Measurements from ENCODE around the gene RDM1.
"Not testable (repeated sequence)": the region's sequence is repeated elsewhere in the genome, so short reads cannot be mapped to it uniquely, and the experiment has no call there.

The RDM1 gene

DNA sequence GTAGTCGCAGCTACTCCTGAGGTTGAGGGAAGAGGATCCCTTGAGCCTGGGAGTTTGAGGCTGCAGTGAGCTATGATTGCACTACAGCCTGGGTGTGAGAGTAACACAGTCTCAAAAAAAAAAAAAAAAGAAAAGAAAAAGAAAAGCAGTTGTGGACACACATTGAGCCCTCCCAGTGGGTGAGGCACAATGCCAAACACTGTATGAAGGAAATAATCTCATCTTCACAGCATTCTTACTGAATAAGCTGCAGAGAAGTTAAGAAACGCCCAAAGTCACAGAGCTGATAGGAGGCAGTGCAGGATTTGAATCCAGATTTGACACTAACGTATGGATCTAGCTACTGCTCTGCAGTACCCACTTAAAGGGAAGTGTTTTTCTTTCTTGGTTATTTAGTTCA, 18.8 kb upstream of the RDM1 start:
- Histone ChIP-seq H3K9me3 (ENCODE audit: low read length) (no peaks in the 10 kb centered on the region), H2AFZ (ENCODE audit: low read depth, low read length) (no peak overlapping the region)

DNA sequence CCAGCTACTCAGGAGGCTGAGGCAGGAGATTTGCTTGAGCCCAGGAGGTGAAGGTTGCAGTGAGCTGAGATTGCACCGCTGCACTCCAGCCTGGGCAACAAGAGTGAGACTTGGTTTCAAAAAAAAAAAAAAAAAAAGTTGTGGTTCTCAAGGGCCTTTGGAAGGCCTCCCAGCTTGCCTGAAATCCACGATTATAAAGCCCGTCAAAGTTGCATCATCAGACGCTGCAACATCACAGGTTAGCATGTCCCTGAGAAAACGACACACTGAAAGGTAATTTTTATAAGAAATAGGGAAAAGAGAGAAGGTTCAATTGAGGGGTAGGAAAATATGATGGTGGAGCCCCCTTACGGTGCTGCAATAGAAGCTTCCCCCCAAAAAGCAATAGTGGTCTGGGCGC, 17.5 kb upstream of the RDM1 start:
- H3K36me3 ChIP-seq (ENCODE audit: insufficient read depth, low read length) = no peaks in the 10 kb centered on the region
- H2AFZ ChIP-seq (ENCODE audit: low read depth, low read length) = no peak overlapping the region
- no peaks in the 10 kb centered on the region for H3K27me3 ChIP-seq (ENCODE audit: insufficient read depth, low read length)
- no peaks in the 10 kb centered on the region for H3K9me3 ChIP-seq (ENCODE audit: low read length)
- no peak overlapping the region for H3K4me3 ChIP-seq (ENCODE audit: low read length)
- H3K4me1 ChIP-seq (ENCODE audit: insufficient read depth, low read length) = no peaks in the 10 kb centered on the region

More for the DNA sequence above, 18.8 kb upstream of the RDM1 start:
- no peaks in the 10 kb centered on the region for H3K36me3 ChIP-seq (ENCODE audit: insufficient read depth, low read length)
- H3K4me3 ChIP-seq (ENCODE audit: low read length) = no peak overlapping the region
- no peaks in the 10 kb centered on the region for H3K27me3 ChIP-seq (ENCODE audit: insufficient read depth, low read length)
- H3K4me1 ChIP-seq (ENCODE audit: insufficient read depth, low read length) = no peaks in the 10 kb centered on the region

- H2AFZ ChIP-seq (ENCODE audit: low read depth, low read length) = no peak overlapping the region
Observed at GRCh38 chr17:35947156-35947585, 16.6 kb upstream of the RDM1 start.

DNA sequence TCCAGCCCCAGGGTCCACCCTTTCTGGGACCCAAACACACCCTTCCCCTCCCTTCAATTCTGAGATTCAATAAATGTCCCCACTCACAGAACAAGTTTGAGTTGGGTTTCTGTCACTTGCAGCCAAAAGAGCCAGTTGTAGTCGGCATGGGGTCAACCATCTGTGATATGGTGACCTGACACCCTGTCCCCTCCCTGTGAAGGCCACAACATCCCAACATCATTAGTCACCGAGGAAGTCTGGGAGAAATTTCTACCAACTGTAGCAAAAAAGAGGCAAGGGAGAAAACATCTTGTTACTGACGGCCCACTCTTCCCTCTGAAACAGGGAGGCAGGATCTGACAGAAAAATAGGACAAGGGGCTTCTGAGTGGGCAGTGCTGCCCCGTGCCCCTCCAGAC, 13.6 kb upstream of the RDM1 start:
- Histone ChIP-seq H2AFZ (ENCODE audit: low read depth, low read length) (no peak overlapping the region), H3K4me3 (ENCODE audit: low read length) (no peak overlapping the region), H3K4me1 (ENCODE audit: insufficient read depth, low read length) (no peaks in the 10 kb centered on the region), H3K9me3 (ENCODE audit: low read length) (no peaks in the 10 kb centered on the region), H3K27me3 (ENCODE audit: insufficient read depth, low read length) (peaks cover 4% of the 10 kb centered on the region), H3K36me3 (ENCODE audit: insufficient read depth, low read length) (no peaks in the 10 kb centered on the region)

More at GRCh38 chr17:35947156-35947585, 16.6 kb upstream of the RDM1 start:
- no peaks in the 10 kb centered on the region for H3K36me3 ChIP-seq (ENCODE audit: insufficient read depth, low read length)
- no peaks in the 10 kb centered on the region for H3K9me3 ChIP-seq (ENCODE audit: low read length)
- no peaks in the 10 kb centered on the region for H3K4me1 ChIP-seq (ENCODE audit: insufficient read depth, low read length)
- no peak overlapping the region for H3K4me3 ChIP-seq (ENCODE audit: low read length)
- peaks cover under 1% of the 10 kb centered on the region for H3K27me3 ChIP-seq (ENCODE audit: insufficient read depth, low read length)

DNA sequence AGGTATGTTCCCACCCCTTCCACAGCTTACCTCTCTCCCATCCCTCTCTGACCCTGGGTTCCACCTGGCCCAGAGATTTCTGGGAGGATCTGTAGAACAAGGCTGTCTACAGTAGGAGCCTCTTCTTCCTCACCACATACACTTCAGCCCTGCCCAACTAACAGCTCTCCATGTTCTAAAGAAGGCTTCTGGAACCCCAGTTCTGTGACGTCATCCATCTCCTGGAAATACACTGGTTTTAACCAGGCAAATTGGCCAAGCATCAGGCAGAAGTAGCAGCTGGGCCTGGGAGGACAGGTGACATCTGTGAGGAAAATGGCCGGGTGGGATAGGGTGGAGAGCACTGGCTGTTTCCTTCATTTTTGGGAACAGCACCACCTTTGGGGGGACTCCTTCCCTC, 13.0 kb upstream of the RDM1 start, which contains the start of gene LYZL6:
TSS of gene LYZL6 (minus strand) at position 177 of the 400 bp plus-strand sequence. CDS start 4,357 bp downstream, outside the sequence.
- H3K9me3 ChIP-seq (ENCODE audit: low read length) = no peaks in the 10 kb centered on the region
- H3K27me3 ChIP-seq (ENCODE audit: insufficient read depth, low read length) = peaks cover 4% of the 10 kb centered on the region
- no peak within 1 kb of the TSS for H3K4me3 ChIP-seq (ENCODE audit: low read length)
- H3K4me1 ChIP-seq (ENCODE audit: insufficient read depth, low read length) = no peaks in the 10 kb centered on the region
- H3K36me3 ChIP-seq (ENCODE audit: insufficient read depth, low read length) = no peaks in the 10 kb centered on the region
- no peak within 1 kb of the TSS for H2AFZ ChIP-seq (ENCODE audit: low read depth, low read length)

- Histone ChIP-seq H2AFZ (ENCODE audit: low read depth, low read length) (no peak overlapping the region), H3K36me3 (ENCODE audit: insufficient read depth, low read length) (no peaks in the 10 kb centered on the region), H3K4me1 (ENCODE audit: insufficient read depth, low read length) (no peaks in the 10 kb centered on the region), H3K27me3 (ENCODE audit: insufficient read depth, low read length) (peaks cover 4% of the 10 kb centered on the region), H3K9me3 (ENCODE audit: low read length) (no peaks in the 10 kb centered on the region), H3K4me3 (ENCODE audit: low read length) (no peak overlapping the region)
Observed at GRCh38 chr17:35942588-35943186, 12.1 kb upstream of the RDM1 start.

- not testable (repeated sequence) for H3K4me1 ChIP-seq (ENCODE audit: insufficient read depth, low read length); H3K4me3 ChIP-seq (ENCODE audit: low read length); H3K27me3 ChIP-seq (ENCODE audit: insufficient read depth, low read length); H2AFZ ChIP-seq (ENCODE audit: low read depth, low read length); H3K36me3 ChIP-seq (ENCODE audit: insufficient read depth, low read length); H3K9me3 ChIP-seq (ENCODE audit: low read length)
Observed at GRCh38 chr17:35938492-35938891, 7.9 kb upstream of the RDM1 start.

DNA sequence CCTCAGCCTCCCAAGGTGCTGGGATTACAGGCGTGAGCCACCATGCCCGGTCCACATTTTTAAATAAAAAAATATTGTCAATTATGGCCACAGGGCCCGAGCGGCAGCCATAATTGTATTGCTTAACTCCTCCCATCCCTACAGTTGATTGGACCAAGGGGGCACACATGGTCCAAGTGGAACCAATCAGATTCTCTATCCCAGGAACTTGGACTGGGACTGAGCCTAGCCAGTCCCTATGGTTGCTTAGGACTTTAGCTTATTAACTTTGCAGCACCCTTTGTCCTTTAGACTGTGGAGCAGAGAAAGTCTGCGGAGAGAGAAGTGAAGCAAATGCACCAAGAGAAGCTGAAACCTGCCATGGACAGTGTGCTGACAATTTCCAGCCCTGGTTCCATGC, 5.5 kb upstream of the RDM1 start:
- no peaks in the 10 kb centered on the region for H3K9me3 ChIP-seq (ENCODE audit: low read length)
- H3K4me3 ChIP-seq (ENCODE audit: low read length) = no peak overlapping the region
- no peak overlapping the region for H2AFZ ChIP-seq (ENCODE audit: low read depth, low read length)
- no peaks in the 10 kb centered on the region for H3K27me3 ChIP-seq (ENCODE audit: insufficient read depth, low read length)
- H3K4me1 ChIP-seq (ENCODE audit: insufficient read depth, low read length) = peaks cover 2% of the 10 kb centered on the region
- H3K36me3 ChIP-seq (ENCODE audit: insufficient read depth, low read length) = no peaks in the 10 kb centered on the region

- H3K4me3 ChIP-seq (ENCODE audit: low read length) = no peak overlapping the region
Observed at GRCh38 chr17:35934760-35935159, 4.2 kb upstream of the RDM1 start.

GRCh38 chr17:35932586-35932985, 2.0 kb upstream of the RDM1 start:
- Histone ChIP-seq H3K27me3 (ENCODE audit: insufficient read depth, low read length) (no peaks in the 10 kb centered on the region), H2AFZ (ENCODE audit: low read depth, low read length) (no peak overlapping the region), H3K4me3 (ENCODE audit: low read length) (no peak overlapping the region), H3K4me1 (ENCODE audit: insufficient read depth, low read length) (peaks cover 15% of the 10 kb centered on the region), H3K9me3 (ENCODE audit: low read length) (no peaks in the 10 kb centered on the region), H3K36me3 (ENCODE audit: insufficient read depth, low read length) (no peaks in the 10 kb centered on the region)

More at GRCh38 chr17:35934760-35935159, 4.2 kb upstream of the RDM1 start:
- Histone ChIP-seq H3K27me3 (ENCODE audit: insufficient read depth, low read length) (no peaks in the 10 kb centered on the region), H3K9me3 (ENCODE audit: low read length) (no peaks in the 10 kb centered on the region), H3K36me3 (ENCODE audit: insufficient read depth, low read length) (no peaks in the 10 kb centered on the region), H2AFZ (ENCODE audit: low read depth, low read length) (no peak overlapping the region), H3K4me1 (ENCODE audit: insufficient read depth, low read length) (peaks cover 13% of the 10 kb centered on the region)

DNA sequence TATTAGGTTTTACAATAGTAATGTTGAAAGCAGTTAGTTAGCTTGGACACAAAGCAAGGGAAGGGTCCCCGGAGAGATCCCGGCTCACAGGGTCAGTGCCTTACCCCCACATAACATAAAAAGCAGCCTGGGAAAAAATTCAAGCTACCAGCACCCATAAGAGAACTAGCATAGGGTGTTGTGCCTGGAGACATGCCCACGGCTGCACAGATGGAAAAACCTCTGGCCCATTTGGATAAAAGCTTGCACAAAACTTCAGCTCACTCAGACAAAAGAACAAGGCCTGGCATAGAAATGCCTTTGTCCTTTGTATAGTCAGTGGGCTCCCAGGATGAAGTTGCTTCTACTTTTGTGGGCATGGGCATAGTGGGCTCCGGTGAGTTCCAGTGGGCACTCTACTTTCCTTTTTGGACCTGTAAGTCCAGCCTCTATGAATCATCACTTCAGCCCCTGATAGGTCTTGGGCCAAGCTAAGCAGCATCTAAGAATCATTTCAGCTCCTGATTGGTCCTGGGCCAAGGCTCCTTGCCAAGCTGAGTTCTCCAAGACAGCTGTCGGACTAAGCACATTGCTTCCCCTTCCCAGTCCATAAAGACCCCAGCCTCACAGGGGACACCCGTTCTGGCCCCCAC, 1.3 kb upstream of the RDM1 start:
- no peak overlapping the region for H2AFZ ChIP-seq (ENCODE audit: low read depth, low read length)
- no peak overlapping the region for H3K4me3 ChIP-seq (ENCODE audit: low read length)

DNA sequence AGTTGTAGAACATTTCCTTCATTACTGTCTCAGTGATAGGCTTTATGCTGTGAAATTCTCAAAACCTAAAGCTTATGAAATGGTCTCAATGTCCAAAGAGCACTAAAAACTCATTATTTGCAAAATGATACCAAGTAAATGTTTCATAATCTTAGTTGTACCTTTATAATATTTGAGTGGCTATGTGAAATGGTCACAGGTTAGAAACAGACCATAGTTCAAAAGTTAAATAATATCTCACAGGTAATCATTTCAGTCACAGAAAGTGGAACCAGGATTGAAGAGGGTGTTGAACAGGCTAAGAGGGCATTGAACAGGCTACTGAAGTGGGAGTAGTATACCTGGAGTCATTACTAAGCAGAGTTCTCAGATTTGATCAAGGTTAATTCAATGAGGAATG, 2.9 kb downstream of the RDM1 start:
- H3K27me3 ChIP-seq (ENCODE audit: insufficient read depth, low read length) = no peaks in the 10 kb centered on the region
- H3K4me3 ChIP-seq (ENCODE audit: low read length) = no peak overlapping the region
- no peaks in the 10 kb centered on the region for H3K9me3 ChIP-seq (ENCODE audit: low read length)
- no peaks in the 10 kb centered on the region for H3K36me3 ChIP-seq (ENCODE audit: insufficient read depth, low read length)
- H2AFZ ChIP-seq (ENCODE audit: low read depth, low read length) = no peak overlapping the region
- H3K4me1 ChIP-seq (ENCODE audit: insufficient read depth, low read length) = peaks cover 15% of the 10 kb centered on the region

More for the DNA sequence above, 1.3 kb upstream of the RDM1 start:
- H3K27me3 ChIP-seq (ENCODE audit: insufficient read depth, low read length) = no peaks in the 10 kb centered on the region
- H3K36me3 ChIP-seq (ENCODE audit: insufficient read depth, low read length) = no peaks in the 10 kb centered on the region
- no peaks in the 10 kb centered on the region for H3K9me3 ChIP-seq (ENCODE audit: low read length)
- peaks cover 15% of the 10 kb centered on the region for H3K4me1 ChIP-seq (ENCODE audit: insufficient read depth, low read length)

GRCh38 chr17:35923609-35924114, 6.9 kb downstream of the RDM1 start:
- H3K36me3 ChIP-seq (ENCODE audit: insufficient read depth, low read length) = no peaks in the 10 kb centered on the region
- H3K9me3 ChIP-seq (ENCODE audit: low read length) = no peaks in the 10 kb centered on the region
- H3K4me3 ChIP-seq (ENCODE audit: low read length) = no peak overlapping the region
- H2AFZ ChIP-seq (ENCODE audit: low read depth, low read length) = no peak overlapping the region
- H3K4me1 ChIP-seq (ENCODE audit: insufficient read depth, low read length) = no peaks in the 10 kb centered on the region
- H3K27me3 ChIP-seq (ENCODE audit: insufficient read depth, low read length) = no peaks in the 10 kb centered on the region
